Measurements from ENCODE around the gene EXOC2. TPM values are rescaled to one million over a fixed set of nuclear protein-coding genes. Genes with fewer than 3 reads are reported as not detected.

EXOC2 gene
- total RNA-seq, 4 donors from 2014 or later: 7.6 to 22.5 (median 20.2) TPM

DNA sequence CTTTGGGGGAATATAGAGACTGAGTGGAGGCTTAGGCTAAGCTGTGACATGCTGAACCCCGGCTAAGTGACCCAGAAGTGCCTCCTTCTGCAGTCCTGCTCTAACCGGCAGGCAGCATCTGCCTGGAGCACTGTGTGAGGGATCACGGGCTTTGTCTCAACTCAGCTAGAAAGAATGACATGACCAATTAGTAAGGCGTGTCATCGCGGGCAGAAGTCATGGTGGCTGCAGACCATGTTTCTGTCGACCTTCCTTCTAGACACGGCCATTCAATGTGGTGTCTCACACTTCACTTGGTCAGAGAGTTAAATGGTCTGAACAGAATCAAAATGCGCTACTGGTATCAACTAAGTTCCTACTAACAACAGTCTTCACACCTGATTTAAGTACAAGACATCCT, 71.0 kb downstream of the EXOC2 start:
- intact Hi-C loops (cut with DNase I; ENCODE audit: low total_unique reads) (no loop called here), in situ Hi-C loops (cut with MboI; ENCODE audit: low pct_ligation_motif_present in 1 of 4, low pct_unique_long_range_greater_than_20kb in 1 of 4, low sequenced_read_pairs in 3 of 4) (no loop called here)
- H3K27me3 ChIP-seq: no peaks in the 10 kb centered on the region
- TF ChIP-seq EP300 (IDR thresholded peaks at IDR 0.05; ENCODE audit: low read depth) (no peak), POLR2A (IDR thresholded peaks at IDR 0.05) (no peak)
- H3K4me3 ChIP-seq: no peak overlapping the region
- H3K4me1 ChIP-seq: peaks cover 0 to 4% (median 0%) of the 10 kb centered on the region in 4 donors
- H3K9me3 ChIP-seq: no peaks in the 10 kb centered on the region
- no peak for DNase-seq
- H3K27ac ChIP-seq: peak overlapping the region in 3 of 4 donors; percentile 35 to 60 (median 39)
- H3K36me3 ChIP-seq: peaks cover 0 to 6% (median 0%) of the 10 kb centered on the region in 4 donors
- 80 to 93% methylated on average over 5 to 9 of the region's 9 CpGs for WGBS, 2 donors (ENCODE audit: low coverage in 1 of 2)

DNA sequence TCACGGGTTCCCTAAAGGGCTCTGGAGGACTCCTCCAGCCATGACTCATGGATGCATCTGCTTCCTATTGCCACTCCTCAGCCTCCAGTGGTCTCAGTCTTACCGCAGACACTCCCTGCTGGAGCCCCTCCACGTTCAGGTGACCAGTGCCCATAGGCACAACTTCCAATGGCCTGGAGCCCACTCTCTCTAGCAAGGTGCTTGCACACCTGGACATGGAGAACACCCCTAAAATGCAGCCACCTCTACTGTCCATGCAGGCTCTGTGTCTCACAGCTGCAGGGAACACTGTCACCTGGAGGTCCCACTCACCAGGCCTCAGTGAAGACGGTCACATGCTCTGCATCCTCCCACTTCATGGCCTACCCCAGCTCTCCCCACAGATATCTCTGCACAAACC, 72.0 kb downstream of the EXOC2 start:
- DNase-seq: no peak
- peaks cover 0 to 6% (median 0%) of the 10 kb centered on the region in 4 donors for H3K36me3 ChIP-seq
- no peak overlapping the region for H3K27ac ChIP-seq
- intact Hi-C loops (cut with DNase I; ENCODE audit: low total_unique reads): no loop called here
- in situ Hi-C loops (cut with MboI; ENCODE audit: low pct_ligation_motif_present in 1 of 4, low pct_unique_long_range_greater_than_20kb in 1 of 4, low sequenced_read_pairs in 3 of 4): no loop called here
- no peaks in the 10 kb centered on the region for H3K27me3 ChIP-seq
- no peak overlapping the region for H3K4me3 ChIP-seq
- TF ChIP-seq POLR2AphosphoS5 (IDR thresholded peaks at IDR 0.05): no peak
- no peak for TF ChIP-seq POLR2A (IDR thresholded peaks at IDR 0.05)
- no peak for TF ChIP-seq EP300 (IDR thresholded peaks at IDR 0.05; ENCODE audit: low read depth)
- TF ChIP-seq, protein P1, sequence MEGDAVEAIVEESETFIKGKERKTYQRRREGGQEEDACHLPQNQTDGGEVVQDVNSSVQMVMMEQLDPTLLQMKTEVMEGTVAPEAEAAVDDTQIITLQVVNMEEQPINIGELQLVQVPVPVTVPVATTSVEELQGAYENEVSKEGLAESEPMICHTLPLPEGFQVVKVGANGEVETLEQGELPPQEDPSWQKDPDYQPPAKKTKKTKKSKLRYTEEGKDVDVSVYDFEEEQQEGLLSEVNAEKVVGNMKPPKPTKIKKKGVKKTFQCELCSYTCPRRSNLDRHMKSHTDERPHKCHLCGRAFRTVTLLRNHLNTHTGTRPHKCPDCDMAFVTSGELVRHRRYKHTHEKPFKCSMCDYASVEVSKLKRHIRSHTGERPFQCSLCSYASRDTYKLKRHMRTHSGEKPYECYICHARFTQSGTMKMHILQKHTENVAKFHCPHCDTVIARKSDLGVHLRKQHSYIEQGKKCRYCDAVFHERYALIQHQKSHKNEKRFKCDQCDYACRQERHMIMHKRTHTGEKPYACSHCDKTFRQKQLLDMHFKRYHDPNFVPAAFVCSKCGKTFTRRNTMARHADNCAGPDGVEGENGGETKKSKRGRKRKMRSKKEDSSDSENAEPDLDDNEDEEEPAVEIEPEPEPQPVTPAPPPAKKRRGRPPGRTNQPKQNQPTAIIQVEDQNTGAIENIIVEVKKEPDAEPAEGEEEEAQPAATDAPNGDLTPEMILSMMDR (IDR thresholded peaks at IDR 0.05): no peak
- no peaks in the 10 kb centered on the region for H3K4me1 ChIP-seq
- no peaks in the 10 kb centered on the region for H3K9me3 ChIP-seq
- 95% methylated on average over 4 of the region's 4 CpGs; no CpG with 5 or more reads in 1 of the 2 donors for WGBS, 2 donors (ENCODE audit: low coverage in 1 of 2)

DNA sequence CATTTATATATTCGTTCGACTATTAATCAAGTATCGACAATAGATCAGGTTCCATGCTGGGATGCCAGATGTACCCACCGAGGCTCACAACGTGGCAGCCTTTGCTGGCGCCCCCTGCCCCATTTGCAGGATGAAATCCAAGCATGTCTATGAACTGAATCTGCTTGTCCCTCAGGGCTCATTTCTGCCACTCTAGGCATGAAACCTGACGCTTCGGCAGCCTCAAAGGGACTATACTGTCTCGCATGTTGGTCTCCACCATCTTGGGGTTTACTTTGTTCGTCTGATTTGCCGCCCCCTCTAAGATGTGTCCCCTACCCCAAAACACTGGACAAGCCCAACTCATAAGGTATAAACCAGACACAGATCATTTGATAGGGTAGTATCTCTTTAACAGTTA, 72.8 kb downstream of the EXOC2 start:
- in situ Hi-C loops (cut with MboI; ENCODE audit: low pct_ligation_motif_present in 1 of 4, low pct_unique_long_range_greater_than_20kb in 1 of 4, low sequenced_read_pairs in 3 of 4): no loop called here
- H3K27me3 ChIP-seq: no peaks in the 10 kb centered on the region
- 94 to 95% methylated on average over 6 to 11 of the region's 11 CpGs for WGBS, 2 donors (ENCODE audit: low coverage in 1 of 2)
- DNase-seq: no peak
- no peaks in the 10 kb centered on the region for H3K9me3 ChIP-seq
- H3K36me3 ChIP-seq: peaks cover 0 to 6% (median 0%) of the 10 kb centered on the region in 4 donors
- TF ChIP-seq, protein P1 (IDR thresholded peaks at IDR 0.05): no peak
- TF ChIP-seq EP300 (IDR thresholded peaks at IDR 0.05; ENCODE audit: low read depth) (no peak), POLR2AphosphoS5 (IDR thresholded peaks at IDR 0.05) (no peak), POLR2A (IDR thresholded peaks at IDR 0.05) (no peak)
- no peaks in the 10 kb centered on the region for H3K4me1 ChIP-seq
- no peak overlapping the region for H3K4me3 ChIP-seq
- intact Hi-C loops (cut with DNase I; ENCODE audit: low total_unique reads): no loop called here
- H3K27ac ChIP-seq: no peak overlapping the region

DNA sequence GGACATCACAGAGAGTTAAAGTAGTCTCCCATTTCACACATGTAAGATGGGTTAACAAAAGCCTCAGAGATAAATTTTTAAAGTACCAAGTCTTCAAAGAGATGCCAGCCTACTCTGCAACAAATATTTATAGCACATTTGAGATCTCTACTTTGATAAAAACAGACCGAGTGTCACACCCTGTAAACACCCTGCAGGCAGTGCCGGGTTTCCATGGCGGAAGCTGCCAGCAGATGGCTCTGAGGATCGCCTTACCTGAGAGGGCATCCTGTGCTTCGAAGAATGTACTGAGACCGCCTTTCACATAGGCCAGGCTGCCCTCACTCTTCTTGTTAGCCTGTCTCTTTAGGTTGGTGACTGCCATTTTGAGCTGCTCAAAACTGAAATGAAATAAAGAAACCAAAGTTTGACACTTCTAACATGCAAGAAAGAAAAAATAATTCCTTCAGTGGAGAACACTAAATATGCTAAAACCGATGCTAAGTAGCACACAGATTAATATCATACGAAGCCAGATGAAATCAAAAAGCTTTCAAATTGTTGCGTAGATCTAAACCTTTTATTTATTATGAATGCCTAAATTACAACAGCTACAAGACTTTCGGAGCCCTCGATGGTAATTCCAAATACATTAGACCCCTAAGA, 75.4 kb downstream of the EXOC2 start:
- in situ Hi-C loops (cut with MboI; ENCODE audit: low pct_ligation_motif_present in 1 of 4, low pct_unique_long_range_greater_than_20kb in 1 of 4, low sequenced_read_pairs in 3 of 4): no loop called here
- TF ChIP-seq EP300 (IDR thresholded peaks at IDR 0.05; ENCODE audit: low read depth) (no peak), POLR2A (IDR thresholded peaks at IDR 0.05) (no peak), POLR2AphosphoS5 (IDR thresholded peaks at IDR 0.05) (no peak)
- TF ChIP-seq, protein P1 (IDR thresholded peaks at IDR 0.05): no peak
- H3K27ac ChIP-seq: no peak overlapping the region
- no peaks in the 10 kb centered on the region for H3K27me3 ChIP-seq
- intact Hi-C loops (cut with DNase I; ENCODE audit: low total_unique reads): no loop called here
- H3K4me1 ChIP-seq: no peaks in the 10 kb centered on the region
- no peaks in the 10 kb centered on the region for H3K9me3 ChIP-seq
- peaks cover 0 to 6% (median 0%) of the 10 kb centered on the region in 4 donors for H3K36me3 ChIP-seq
- no peak for DNase-seq
- 82 to 90% methylated on average over 10 to 11 of the region's 11 CpGs for WGBS, 2 donors (ENCODE audit: low coverage in 1 of 2)
- H3K4me3 ChIP-seq: no peak overlapping the region

Data from transverse colon (tissue), 4 donors.